ENCODE measurements around the gene DPEP1.

DPEP1 gene

DNA sequence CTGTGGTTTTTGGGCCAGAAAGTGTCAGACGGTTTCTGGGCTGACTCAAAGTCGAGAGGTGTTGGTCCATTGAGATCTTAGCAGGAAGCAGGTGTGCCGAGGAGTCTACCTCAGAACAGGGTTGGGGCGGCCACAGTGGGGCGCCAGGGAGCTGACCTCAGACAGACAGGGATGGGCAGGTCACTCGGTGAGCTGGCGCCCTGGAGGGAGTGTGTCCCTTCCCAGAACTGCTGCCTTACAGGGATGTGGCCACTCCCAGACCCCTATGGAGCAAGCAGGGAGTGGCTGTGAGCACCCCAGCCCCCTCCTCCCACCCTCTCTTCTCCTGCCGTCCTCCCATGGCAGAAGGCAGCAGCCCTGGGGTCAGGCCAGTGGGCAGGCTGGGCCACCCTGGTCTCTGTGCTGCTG is 14.0 kb upstream of the DPEP1 start:
- DNase-seq: no peak

DNA sequence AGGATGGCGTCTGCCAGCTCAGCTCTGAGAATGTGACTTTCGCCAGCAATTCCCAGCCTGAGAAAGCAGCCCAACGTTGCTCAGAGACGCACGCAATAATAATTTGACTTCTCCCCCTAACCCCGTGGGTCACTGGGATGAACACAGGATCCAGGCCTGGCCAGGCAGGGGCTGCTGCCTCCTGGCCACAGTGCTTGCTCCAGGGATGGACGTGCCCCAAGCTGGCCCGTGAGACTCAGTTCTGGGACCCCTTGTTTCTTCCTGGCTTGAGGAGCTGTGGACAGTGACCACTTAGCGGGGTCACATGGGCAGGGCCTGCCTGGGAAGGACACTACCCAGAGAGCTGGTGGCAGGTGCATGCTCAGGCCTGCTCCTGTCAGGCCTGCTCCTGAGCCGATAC is 13.5 kb upstream of the DPEP1 start:
- DNase-seq: no peak

DNA sequence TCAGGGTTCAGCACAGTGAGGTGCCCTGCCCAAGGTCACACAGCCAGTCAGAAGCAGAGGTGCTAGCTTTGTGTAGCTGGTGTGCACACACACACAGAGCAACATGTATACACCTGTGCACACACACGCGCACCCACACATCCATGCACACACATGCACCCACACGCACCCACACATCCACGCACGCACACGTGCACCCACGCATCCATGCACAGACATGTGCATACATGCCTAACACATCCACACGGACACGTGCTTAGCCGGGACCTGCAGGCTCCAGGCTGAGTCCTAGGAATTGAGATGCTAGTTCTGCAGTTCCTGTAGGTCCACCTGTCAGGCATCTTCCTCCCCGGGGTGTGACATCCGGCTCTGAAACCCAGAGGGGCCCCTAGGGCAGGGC is 13.0 kb upstream of the DPEP1 start:
- no peak for DNase-seq

- DNase-seq: no peak
Observed at GRCh38 chr16:89600956-89601355, 12.5 kb upstream of the DPEP1 start.

DNA sequence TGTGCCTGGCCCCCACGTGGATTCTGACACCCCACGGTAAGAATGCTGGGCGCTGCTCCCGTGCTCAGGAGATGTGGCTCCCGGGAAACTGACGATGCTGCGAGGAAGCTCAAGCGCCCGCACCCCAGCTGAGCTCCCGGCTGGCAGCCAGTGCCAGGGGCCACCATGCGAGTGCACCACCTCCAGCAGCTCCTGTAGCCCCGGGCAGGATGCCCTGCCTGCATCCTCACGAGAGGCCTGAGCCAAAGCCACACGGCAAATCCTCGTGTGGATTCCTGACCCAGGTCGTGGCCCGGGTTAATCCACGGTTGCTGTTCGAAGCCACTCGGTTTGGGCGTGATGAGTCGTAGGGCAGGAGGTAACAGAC is 11.6 kb upstream of the DPEP1 start:
- no peak for DNase-seq

DNA sequence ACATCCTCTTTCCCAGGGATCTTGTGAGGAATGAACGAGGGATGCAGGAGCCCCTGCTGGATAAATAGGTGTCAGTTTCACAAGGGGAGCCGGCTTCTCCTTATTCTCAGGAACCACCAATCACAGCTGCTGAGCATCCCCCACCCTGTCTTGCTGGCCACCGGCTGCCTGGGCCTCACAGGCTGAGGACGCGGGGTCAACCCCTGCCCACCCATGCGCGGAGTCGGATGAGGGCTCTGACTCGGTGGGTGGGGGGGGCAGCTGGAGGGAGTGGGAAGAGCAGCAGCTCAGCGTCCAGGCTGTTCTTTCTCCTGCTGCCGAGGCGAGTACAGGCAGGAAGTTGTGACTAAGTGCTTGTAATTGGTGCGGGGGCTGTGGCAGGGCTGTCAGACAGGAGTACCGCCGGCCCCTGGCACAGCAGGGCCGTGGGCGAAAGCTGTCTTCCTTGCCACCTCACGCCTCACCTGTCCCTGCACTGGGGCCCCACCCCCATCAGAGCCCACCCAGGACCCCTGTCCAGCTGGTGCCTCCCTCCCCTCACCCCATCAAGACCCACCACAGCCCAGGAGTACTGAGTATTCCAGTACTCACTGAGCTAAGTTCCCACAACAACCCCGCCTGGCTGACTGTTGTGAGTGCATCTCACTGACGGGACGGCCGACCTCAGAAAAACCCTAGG is 11.0 kb upstream of the DPEP1 start:
- DNase-seq: peak; percentile 79

GRCh38 chr16:89602952-89603590 is 10.4 kb upstream of the DPEP1 start:
- no peak for DNase-seq

DNA sequence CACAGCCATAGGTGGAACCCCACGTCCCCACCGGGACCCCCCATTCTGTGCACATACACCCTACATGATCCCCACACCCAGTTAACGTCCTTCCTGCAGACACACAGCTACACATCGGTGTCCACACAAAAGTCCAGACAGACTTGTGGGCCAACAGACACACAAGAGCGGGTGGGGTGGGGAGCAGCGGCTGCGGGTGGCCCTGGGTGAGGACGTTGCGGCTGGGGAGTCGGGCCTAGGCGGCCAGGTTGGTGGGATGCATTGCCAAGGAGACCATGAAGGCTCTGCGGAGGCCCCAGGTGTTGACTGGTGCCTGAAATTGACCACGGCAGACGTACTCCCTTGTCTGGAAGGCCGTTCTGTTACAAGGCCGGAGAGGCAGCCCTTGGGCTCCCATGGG is 8.7 kb upstream of the DPEP1 start:
- no peak for DNase-seq

DNA sequence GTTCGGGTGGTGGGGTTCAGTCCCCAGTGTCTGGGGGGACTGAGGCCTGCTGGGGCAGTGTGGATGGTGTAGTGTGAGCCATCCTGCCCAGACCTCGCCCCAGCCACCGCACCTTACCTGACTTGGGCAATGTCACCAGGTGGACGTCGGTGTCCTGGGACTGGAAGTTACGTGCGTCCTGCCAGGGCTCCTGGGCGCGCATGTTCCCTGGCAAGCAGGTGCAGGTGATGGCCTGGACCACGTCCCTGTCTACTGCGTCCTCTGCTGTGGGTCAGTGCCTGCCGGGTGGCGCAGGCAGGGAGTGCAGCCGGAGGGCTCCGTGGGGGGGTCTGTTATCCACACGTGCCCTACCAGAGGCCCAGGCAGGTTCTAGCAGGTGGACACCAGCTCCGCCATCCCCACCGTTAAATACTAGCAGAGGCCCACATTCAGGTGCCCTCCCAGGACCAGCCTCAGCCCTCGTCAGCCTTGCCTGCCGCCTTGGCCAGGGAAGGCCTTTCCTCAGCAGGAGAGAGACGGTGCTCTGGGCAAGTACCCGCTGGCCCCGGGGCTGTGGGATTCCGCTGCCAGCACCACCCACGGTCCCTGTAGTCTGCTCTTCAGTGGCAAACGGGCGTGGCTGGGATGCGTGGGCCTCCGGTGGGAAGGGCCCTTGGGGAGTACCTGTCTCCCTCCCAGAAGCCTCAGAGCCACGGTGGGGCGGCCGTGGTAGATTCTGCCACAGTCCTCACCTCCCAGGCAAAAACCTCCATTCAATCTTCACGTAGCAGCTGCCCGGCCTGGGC is 8.1 kb upstream of the DPEP1 start:
- no peak for DNase-seq

GRCh38 chr16:89606006-89606405 is 7.4 kb upstream of the DPEP1 start:
- DNase-seq: no peak

DNA sequence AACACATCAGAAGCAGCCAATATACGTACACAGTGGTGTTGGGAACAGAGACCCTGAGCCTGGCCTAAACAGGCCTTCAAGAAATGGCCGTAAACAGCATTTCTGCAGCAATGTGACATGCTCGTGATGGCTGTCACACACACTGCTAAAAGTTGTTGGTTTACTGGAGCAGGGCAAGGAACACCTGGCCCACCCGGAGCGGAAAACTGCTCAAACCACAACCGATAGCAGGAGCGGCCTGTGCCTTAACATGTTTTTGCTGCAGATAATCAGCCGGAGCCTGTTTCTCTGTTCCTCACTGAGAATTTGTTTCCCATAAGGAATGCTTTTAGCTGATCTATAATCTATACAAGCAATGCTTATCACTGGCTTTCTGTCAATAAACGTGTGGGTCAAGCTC is 6.0 kb upstream of the DPEP1 start:
- DNase-seq: no peak

GRCh38 chr16:89607937-89608740 is 5.3 kb upstream of the DPEP1 start:
- no peak for DNase-seq

- DNase-seq: no peak
Observed at GRCh38 chr16:89610108-89610453, 3.4 kb upstream of the DPEP1 start.

DNA sequence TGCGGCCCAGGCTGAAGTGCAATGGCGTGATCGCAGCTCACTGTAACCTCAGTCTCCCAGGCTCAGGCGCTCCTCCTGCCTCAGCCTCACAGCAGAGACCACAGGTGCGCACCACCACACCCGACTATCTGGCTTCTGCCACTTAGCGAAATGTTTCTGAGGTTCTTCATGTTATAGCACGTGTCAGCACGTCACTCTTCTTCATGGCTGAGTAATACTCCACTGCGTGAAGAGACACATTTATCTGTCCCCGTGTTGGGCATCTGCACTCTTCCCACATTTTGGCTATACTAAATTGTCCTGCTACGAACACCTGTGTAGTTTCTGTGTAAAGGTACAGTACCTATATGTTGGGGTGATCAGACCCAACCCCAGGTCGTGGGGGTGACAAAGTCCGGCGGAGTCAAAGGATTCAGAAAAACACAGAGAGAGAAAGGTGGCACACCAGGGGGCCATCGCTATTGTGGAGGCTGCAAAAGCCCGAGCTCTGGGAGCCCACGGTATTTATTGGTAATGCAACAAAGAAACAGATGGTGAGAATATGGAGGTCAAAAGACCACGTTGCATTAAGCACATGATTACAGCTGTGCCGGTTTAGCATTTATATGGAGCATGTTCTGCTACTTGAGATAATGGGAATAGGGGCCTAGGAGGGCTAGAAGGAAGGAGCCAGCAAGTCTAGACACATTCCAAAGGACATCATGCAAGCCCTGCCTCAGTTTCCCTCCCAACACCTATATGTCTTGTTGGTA is 851 bp upstream of the DPEP1 start:
- DNase-seq: no peak

DNA sequence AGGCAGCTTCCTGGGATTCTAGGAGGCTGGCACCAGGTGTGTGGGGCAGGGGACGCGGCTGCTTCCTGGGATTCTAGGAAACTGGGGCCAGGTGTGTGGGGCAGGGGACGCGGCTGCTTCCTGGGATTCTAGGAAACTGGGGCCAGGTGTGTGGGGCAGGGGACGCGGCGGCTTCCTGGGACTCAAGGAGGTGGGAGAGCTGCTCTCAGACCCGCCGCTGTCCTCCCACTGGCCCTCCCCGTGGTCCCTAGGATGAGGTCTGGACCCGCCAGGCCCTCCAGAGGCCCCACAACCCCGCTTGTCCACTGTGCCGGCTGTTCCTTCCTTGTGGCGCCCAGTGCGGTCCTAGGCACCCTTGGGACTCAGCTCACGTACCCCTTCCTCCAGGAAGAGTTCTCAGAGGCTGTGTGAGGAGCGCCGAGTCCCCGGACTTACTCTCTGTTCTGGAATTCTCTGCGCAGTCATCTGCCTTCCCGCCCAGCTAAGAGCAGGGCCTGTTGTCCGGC is 565 bp downstream of the DPEP1 start:
- DNase-seq: no peak

- no peak for DNase-seq
Observed at GRCh38 chr16:89615176-89615575, 1.7 kb downstream of the DPEP1 start.

DNA sequence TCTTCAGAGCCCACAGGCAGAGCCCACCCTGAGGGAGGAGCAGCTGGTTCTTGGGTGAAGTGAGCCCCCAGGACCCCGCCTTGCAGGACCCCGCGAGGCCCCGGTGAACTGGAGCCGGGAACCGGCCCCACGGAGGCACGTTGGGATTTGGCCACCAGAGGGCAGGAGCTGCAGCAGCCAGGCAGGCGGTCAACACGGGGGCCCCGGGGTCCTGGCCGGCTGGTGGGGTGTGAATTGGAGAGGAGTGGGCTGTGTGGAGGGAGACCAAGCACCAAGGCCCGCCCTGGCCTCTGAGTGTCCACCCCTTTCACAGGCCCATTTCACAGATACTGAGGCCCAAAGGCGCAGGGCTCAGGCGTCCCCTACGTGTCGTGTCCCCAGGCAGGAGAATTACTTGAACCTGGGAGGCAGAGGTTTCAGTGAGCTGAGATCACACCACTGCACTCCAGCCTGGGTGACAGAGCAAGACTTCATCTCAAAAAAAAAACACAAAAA is 2.2 kb downstream of the DPEP1 start:
- DNase-seq: no peak

- no peak for DNase-seq
Observed at GRCh38 chr16:89616623-89617022, 3.2 kb downstream of the DPEP1 start.

DNA sequence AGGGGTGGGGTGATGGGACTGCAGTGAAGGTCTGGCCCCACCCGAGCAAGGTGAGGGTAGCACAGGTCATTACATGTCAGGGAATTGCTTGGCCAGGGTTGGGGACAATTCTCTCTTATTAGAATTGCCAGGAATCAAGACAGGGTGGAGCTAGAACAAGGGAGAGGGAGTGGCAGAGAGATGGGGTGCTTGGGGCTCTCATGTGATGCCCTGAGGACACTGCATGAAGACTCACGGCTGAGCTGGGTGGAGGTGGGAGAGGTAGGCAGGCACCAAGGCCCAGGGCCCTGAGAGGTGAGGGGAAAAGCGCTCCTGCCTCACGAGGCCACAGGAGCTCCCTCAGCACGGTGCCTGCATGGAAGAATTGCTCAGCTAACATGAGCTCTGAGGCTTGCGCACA is 3.6 kb downstream of the DPEP1 start:
- DNase-seq: no peak

- no peak for DNase-seq
Observed at GRCh38 chr16:89618109-89618998, 4.9 kb downstream of the DPEP1 start.

- DNase-seq: peak; percentile 49
Observed at GRCh38 chr16:89619840-89620239, 6.4 kb downstream of the DPEP1 start.
